Nephron progenitor cell (in vitro differentiated cells): ENCODE data around the gene SLC24A4.

Experiments
- DNase-seq: peaks from one replicate; pipeline ENCODE4 v3.0.0; 2021
- H3K27ac Mint-ChIP-seq: 2 replicates; pipeline ENCODE4 v1.8.0; 2021; ENCODE audit warnings: mild to moderate bottlenecking, moderate library complexity, mixed read lengths
- H3K27me3 Mint-ChIP-seq: 2 replicates; pipeline ENCODE4 v1.8.0; 2021; ENCODE audit warnings: mild to moderate bottlenecking, low read depth, mixed read lengths; ENCODE audit not compliant: poor library complexity
- H3K36me3 Mint-ChIP-seq: 2 replicates; pipeline ENCODE4 v1.8.0; 2021; ENCODE audit warnings: low read depth, mixed read lengths
- H3K4me1 Mint-ChIP-seq: 2 replicates; pipeline ENCODE4 v1.8.0; 2021; ENCODE audit warnings: mixed read lengths
- H3K4me3 Mint-ChIP-seq: 2 replicates; pipeline ENCODE4 v1.8.0; 2021; ENCODE audit warnings: mild to moderate bottlenecking, moderate library complexity, mixed read lengths
- H3K9me3 Mint-ChIP-seq: 2 replicates; pipeline ENCODE4 v1.8.0; 2021; ENCODE audit warnings: mild to moderate bottlenecking, moderate library complexity, mixed read lengths
- CTCF ChIP-seq: fragments of 200-600 bp; sonication (generic); IDR thresholded peaks from 2 replicates; pipeline ENCODE4 v1.5.0; 2021; ENCODE audit warnings: antibody characterized with exemption

SLC24A4 gene

GRCh38 chr14:92430686-92431085 is 107.7 kb downstream of the SLC24A4 start:
- Mint-ChIP-seq H3K36me3 (no peaks in the 10 kb centered on the region), H3K9me3 (peaks cover 24% of the 10 kb centered on the region)
- no peak for TF ChIP-seq CTCF

GRCh38 chr14:92431199-92431725 is 108.3 kb downstream of the SLC24A4 start:
- Mint-ChIP-seq H3K4me1 (no peaks in the 10 kb centered on the region), H3K4me3 (no peak overlapping the region), H3K36me3 (no peaks in the 10 kb centered on the region), H3K9me3 (peaks cover 24% of the 10 kb centered on the region), H3K27me3 (peaks cover 37% of the 10 kb centered on the region), H3K27ac (no peak overlapping the region)
- DNase-seq = no peak
- TF ChIP-seq CTCF = no peak

More at GRCh38 chr14:92430686-92431085, 107.7 kb downstream of the SLC24A4 start:
- no peak overlapping the region for H3K27ac Mint-ChIP-seq
- H3K27me3 Mint-ChIP-seq = peaks cover 40% of the 10 kb centered on the region
- no peaks in the 10 kb centered on the region for H3K4me1 Mint-ChIP-seq
- no peak overlapping the region for H3K4me3 Mint-ChIP-seq
- DNase-seq = no peak

DNA sequence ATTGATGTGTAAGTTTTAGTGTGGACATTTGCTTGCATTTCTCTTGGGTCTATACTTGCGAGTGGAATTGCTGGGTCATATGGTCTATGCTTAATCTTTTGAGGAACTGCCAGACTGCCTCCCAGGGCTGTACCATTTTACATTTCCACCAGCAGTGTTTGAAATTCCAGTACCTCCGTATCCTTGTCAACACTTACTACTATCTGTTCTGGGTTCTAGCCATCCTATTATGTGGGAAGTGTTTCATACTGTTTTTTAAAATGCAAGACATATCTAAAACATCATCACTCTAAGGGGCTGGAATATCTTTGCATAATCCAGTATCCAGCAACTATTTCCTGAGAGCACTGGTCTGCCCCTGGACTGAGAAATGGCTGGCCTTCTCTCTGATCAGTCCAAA is 110.4 kb downstream of the SLC24A4 start:
- no peak for DNase-seq
- H3K4me3 Mint-ChIP-seq = no peak overlapping the region
- H3K27me3 Mint-ChIP-seq = peaks cover 37% of the 10 kb centered on the region

DNA sequence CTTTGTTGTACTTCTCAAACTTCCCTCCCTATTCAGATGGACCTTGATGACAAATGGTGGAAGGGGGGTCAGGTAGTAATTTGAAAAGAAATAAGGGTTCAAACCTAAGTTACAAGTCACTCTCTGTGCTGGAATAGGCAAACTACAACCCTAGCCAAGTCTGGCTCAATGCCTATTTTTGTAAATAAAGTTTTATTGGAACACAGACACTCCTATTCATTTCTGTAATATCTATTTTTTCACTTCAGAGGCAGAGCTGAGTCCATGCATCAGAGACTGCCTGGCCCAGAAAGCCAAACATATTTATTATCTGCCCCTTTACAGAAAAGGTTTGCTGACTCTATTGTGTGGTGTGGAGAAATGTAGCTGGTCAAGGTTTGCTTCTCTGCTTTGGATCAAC is 112.2 kb downstream of the SLC24A4 start:
- TF ChIP-seq CTCF = no peak
- H3K4me3 Mint-ChIP-seq = no peak overlapping the region
- peaks cover 5% of the 10 kb centered on the region for H3K4me1 Mint-ChIP-seq

More for the DNA sequence above, 110.4 kb downstream of the SLC24A4 start:
- H3K9me3 Mint-ChIP-seq = peaks cover 12% of the 10 kb centered on the region
- no peak overlapping the region for H3K27ac Mint-ChIP-seq
- H3K4me1 Mint-ChIP-seq = peaks cover 5% of the 10 kb centered on the region
- no peak for TF ChIP-seq CTCF
- no peaks in the 10 kb centered on the region for H3K36me3 Mint-ChIP-seq

DNA sequence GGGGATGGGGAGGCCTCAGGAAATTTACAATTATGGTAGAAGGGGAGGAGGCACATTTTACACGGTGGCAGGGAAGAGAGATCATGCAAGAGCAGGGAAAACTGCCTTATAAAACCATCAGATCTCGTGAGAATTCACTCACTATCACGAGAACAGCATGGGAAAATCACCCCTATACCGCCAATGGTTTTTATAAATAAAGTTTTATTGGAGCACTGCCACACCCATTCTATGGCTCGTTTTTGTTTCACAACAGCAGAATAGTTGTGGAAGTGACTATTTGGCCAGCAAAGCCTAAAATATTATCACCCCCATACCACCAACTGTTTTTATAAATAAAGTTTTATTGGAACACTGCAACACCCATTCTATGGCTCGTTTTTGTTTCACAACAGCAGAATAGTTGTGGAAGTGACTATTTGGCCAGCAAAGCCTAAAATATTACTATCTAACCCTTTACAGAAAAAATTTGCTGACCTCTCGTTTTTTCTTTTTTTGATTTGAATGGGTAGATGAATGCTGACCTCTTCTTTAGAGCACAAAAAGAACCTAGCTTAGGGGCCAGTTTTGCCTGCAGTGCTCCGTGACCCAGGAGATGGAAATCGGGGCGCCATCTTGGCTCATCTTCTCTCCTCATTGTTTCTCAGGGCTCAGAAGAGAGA is 113.3 kb downstream of the SLC24A4 start:
- TF ChIP-seq CTCF = no peak
- H3K36me3 Mint-ChIP-seq = no peaks in the 10 kb centered on the region
- H3K27ac Mint-ChIP-seq = no peak overlapping the region
- H3K27me3 Mint-ChIP-seq = peaks cover 25% of the 10 kb centered on the region
- peaks cover 5% of the 10 kb centered on the region for H3K4me1 Mint-ChIP-seq
- DNase-seq = no peak
- H3K9me3 Mint-ChIP-seq = peaks cover 11% of the 10 kb centered on the region
- H3K4me3 Mint-ChIP-seq = no peak overlapping the region

More for the DNA sequence above, 112.2 kb downstream of the SLC24A4 start:
- H3K36me3 Mint-ChIP-seq = no peaks in the 10 kb centered on the region
- H3K27ac Mint-ChIP-seq = no peak overlapping the region
- H3K9me3 Mint-ChIP-seq = peaks cover 11% of the 10 kb centered on the region
- no peak for DNase-seq
- peaks cover 32% of the 10 kb centered on the region for H3K27me3 Mint-ChIP-seq

GRCh38 chr14:92437309-92437708 is 114.3 kb downstream of the SLC24A4 start:
- DNase-seq = no peak
- Mint-ChIP-seq H3K27ac (no peak overlapping the region), H3K36me3 (no peaks in the 10 kb centered on the region), H3K4me3 (no peak overlapping the region), H3K27me3 (peaks cover 22% of the 10 kb centered on the region), H3K4me1 (peaks cover 5% of the 10 kb centered on the region), H3K9me3 (peaks cover 11% of the 10 kb centered on the region)
- no peak for TF ChIP-seq CTCF
